HL-60/S4 treated with retinoic acid at 250 ng/mL for 4 days and 3 days (cell line): Measurements from ENCODE around the gene EPHA4.

ENCODE experiments used
- in situ Hi-C: fragments of 300-500 bp; cut with MboI; formaldehyde crosslinking; loops from 2 replicates; pipeline ENCODE4 v1.7.0; 2022; ENCODE audit warnings: low sequenced_read_pairs

The EPHA4 gene

DNA sequence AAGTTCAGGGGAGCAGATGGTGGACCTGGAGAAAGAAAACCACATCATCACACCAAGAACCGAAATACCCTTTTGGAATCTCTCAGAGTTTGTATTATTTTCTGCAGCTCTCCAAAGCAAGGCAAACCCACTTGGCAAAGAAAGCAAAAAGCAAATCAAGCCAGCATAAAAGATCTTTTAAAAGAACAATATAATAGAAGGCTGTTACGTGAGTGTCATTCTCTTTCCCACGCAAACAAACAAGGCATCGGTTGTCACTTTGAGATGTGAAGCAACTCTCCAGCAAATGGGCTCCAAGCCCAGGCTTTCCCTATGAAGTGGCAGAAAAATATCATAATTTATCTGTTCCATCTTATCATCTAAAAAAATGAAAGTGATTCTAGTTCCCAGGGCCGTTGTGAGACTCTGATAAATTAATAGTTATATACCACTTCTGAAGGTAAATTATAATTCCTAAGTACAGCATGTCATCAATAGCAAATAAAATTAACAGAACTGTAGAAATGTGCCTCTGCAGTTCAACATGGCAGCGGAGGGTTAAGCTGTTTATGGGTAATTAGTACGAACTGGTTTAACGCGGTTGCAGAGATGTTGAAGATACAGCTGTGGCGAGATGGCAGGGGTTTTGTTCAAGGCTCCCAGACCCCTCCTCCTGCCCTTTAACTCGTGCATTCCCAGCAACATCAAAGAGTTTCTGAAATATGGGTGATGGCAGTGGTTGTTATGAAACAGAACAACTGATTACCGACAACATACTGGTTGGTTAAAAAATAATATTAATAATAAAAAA, 89.2 kb downstream of the EPHA4 start:
- in situ Hi-C loops, result no loop called here

DNA sequence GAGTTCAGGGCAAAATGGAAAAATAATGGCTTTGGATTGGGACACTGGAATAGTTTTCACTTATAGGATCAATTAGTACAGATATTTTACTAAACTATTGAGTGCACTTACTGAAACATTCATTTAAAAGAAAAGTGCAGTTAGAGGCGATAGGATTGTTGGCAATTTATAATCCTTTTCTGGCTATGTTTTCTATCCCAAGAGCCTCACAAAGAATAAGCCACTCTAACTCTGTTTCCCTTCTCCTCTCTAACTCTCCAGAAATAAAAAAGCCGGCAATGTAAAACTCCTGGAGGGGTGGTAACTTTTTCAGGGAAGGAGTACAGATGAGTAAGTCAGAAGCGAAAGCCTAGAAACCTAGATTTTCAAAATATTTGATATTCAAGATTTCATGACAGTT, 91.3 kb downstream of the EPHA4 start:
- in situ Hi-C loops, result no loop called here

DNA sequence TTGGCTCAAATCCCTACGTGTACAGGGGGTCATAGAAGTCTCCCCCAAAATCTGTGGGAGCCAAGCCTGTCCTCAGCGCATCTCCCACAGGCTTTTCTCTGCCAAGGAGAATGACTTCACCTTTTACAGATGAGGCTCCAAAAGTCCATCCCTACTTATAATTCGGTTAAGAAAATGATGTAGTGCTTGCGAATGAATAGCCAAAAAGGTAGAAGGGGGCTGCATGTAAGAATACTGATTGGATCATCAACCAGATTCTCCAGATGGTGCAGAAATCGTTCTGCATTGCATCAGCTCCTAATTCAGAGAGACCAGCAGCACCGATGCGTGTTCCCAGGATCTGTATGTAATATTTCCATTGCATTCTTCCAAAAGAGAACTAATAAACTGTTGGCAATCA, 91.9 kb downstream of the EPHA4 start:
- in situ Hi-C loops, result no loop called here

DNA sequence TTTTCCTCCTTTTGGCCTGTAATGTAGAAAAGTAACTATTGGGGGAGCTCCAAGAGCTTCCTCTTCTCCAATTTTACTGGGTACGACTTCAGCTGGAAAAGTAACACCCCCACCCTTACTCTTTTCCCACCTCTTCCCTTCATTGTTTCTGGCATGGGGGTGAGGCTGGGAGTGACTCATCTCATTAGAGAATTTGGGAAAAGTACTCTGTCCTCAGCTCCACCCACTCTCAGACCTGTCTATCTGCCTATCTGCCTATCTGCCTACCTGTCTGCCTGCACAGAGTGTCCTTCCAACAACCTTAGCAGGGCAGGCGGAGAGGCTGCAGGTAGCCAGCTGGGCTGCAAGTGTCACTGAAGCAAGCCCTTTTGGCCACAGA, 93.6 kb downstream of the EPHA4 start:
- in situ Hi-C loops, result no loop called here

DNA sequence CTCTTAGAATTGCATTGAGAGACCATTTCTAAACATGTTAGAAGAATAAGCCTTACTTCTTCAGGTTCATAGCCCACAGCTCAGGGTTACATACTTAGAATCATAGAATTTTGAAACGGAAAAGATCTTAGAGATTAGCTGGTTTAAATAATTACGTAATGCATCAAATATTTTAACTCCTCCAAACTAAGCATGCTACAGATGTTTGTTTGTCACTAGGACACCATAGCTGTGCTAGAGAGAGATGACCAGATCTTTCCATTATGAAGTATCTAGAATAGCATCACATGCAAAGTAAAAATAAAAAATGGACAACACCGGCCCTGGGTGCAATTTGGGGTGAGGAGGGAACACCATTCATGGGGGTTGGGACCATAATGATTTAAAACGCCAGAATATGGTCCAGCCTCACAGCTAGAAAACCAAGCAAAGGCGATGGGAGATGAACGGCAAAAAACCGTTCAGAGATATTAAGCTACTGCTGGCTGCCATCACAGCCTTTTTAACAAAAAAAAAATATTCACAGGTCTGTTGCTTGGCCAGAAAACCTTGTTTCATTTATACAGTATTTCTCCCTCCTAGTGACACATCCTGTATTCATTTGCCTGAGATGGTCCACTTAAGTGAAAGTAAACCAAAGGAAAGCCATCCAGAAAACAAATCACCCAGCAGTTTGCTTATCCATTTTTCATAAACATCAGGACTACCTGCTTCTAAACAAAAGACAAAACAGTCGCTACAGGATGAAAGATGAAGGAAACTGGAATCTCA, 94.2 kb downstream of the EPHA4 start:
- in situ Hi-C loops, result no loop called here

DNA sequence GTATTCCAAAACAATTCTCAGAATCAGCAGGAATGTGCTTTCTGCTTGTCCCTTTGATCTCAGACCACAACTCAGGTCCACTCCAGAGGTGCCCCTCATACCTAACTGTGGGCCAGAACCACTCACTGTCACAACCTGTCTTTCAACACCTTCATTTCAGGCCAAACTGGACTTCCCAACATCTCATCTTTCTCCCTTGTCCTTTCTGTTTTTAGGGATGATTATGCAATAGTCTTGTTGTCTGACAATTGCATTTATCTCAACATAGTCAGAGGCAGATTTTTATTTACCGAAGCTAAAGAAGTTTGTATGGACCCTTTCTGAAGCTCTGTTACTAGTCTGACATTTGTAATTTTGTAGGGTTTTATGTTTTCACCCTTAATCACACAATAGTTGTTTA, 95.9 kb downstream of the EPHA4 start:
- in situ Hi-C loops, result no loop called here

DNA sequence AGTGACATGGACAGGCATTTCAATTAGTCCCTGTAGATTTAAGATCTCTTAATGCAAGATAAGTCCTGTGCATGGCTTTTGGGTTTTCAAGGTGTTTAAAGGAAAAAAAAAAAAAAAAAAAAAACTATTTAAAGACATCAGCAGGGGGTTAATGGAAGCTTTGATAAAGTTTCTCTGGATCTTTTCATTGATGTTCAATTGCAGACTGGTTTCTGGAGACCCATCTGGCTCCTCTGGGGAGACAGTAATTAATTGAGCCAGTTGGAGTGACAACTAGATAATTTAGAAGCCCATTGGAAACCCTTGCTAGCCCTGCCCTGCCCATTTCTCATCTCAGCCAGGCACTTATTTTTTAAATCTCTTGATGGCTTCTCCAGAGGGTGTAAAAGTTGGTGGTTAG, 98.7 kb downstream of the EPHA4 start:
- in situ Hi-C loops, result no loop called here

DNA sequence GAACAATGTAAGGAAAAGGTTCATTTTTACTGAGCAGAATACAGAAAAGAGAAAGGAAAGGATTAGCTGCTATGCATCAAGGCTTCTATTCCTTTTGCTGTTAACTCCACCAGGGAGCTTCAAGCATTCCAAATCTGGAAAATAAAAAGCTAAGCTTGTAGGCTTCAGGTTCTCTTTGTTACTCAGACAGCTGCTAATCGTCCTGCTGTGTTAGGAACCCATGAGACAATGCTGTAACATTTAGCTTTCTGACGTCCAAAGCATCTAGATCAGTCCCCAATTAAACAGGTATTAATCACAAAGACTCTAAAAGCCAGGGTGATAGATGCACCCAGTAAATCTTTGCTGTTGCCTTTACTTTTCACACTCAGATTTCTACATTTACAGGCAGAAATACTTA, 103.8 kb downstream of the EPHA4 start:
- in situ Hi-C loops, result no loop called here

DNA sequence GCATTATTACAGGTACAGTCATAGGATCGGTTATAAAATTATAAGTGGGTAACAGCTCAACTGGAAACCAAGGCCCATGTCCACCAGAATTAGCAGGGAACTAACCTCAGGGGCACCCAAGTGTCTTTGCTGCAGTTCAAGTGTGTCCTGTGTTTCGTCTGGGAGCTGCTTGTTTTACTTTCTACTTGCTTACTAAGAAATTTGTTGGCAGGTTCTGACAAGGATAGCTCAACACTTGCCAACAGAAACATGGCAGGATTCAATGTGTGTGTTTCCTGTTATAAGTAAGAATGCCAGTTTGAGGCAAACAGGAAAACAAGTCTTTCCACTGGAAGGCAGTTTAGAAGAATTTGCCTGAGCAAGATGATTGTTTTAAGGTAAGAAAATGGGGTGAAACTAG, 104.5 kb downstream of the EPHA4 start:
- in situ Hi-C loops, result no loop called here

DNA sequence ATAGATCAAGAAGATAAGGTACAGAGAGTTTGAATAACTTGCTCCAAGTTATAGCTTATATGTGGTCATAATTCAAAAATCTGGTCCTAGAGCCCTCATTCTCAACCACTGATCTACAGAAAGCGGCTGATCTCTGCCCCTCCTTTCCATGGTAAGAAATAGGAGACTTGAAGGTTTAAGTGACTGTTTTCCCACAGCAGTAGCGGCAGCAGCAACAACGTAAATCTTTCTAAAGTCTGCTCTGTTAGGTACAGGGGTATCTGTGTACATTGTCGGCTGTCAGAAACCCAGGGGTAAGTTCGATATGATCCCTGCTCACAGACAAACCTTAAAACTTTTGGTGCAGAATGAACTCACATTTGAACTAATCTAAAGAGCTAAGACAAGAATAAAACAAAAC, 105.4 kb downstream of the EPHA4 start:
- in situ Hi-C loops, result no loop called here

DNA sequence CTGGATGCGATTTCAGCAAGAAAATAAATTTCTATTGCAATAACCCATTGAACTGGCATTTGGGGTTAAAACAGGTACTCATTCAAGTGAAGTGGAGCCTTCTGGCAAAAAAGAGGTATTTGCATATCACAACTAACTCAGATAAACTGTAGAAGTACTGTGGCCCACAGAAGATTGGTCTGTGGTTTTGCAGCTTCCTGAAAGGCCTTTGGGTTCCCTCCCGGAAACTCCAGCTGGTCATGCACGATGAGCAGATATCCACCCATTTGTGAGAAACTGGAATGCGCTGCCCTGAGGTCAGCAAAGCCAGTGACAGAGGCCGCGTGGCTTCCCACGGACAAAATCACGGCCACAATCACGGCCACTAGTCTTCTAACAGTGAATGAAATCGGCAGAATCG, 106.3 kb downstream of the EPHA4 start:
- in situ Hi-C loops, result no loop called here

DNA sequence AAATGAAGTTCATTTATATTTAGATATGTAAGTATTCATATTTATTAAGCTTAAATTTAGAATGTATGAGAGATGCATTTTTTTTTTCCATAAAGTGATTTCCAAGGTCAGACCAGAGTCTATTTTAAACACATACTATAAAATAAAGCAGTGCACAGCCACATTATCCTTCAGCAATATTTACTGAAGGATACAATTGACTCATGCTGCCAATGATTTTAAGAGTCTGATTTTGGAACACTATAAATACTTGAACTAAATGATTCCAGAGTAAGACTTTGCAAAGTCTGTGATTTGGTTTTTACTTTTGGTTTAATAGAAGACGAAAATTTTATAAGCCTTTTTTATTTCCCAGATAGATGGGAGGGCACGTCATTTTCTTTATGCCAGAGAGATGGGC, 107.1 kb downstream of the EPHA4 start:
- in situ Hi-C loops, result no loop called here

DNA sequence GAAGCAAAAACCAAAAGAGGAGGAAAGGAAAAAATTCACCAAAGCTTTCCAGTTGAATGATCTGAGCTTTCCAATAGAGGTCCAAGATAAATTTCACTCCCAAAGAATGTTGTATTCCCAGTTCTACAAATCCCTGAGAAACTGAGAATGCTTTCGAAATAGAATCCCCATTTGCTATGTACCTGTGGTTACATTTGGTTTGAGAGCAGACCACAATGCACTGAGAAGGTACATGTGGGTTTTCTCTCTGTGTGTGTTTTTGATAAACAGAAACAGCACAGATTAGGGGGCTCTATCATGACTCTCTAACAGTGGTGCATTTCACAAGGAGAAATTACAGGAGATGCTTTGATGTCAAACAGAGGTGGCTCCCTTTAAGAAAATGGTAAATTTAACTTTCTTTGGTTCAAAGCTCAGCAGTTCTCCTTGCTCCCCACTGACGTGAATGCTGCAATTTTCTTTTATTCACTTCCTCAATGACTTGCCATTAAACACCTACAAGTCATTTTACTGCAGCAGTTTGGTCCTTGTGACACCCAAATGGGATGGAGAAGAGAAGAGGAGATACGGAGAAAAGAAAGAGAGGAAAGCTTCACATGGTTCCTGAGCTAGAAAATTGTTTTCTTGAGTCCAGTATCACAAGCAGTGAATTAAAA, 108.7 kb downstream of the EPHA4 start:
- in situ Hi-C loops, result no loop called here

DNA sequence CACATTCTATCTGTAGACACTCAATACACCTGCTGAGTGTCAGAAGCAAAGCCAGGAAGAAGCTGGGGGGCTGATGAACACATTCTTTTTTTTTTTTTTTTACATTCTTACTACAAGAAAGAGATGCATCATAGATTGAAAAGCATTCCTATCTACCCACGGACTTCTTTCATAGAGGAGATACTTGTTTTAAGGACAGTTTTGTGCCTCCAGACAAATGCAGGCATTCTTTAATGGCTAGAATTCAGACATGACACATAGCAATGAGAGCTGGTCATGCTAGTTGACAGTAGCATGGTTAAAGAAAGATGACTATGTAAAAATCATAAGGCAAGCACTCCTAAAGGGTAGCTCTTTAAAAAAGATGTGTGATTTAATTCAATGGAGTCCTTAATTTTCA, 110.2 kb downstream of the EPHA4 start:
- in situ Hi-C loops, result no loop called here

DNA sequence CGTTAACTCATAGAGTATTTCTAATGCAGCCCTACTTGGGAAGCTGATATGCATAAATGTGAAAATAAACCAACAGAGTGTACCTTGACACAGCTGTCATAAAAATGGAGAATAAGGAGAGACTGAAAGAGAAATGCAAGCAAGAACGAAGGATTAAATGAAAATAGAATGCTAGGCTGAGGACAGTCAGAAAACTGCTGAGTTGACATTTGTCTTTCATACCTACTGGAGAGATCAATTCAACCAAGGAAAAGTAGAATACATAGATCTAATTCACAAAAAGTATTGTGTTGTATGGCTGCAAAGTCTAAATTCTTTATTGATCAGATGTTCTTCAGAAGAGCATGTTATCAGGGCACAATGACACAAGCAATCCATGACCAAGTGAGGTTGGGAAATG, 112.0 kb downstream of the EPHA4 start:
- in situ Hi-C loops, result no loop called here

DNA sequence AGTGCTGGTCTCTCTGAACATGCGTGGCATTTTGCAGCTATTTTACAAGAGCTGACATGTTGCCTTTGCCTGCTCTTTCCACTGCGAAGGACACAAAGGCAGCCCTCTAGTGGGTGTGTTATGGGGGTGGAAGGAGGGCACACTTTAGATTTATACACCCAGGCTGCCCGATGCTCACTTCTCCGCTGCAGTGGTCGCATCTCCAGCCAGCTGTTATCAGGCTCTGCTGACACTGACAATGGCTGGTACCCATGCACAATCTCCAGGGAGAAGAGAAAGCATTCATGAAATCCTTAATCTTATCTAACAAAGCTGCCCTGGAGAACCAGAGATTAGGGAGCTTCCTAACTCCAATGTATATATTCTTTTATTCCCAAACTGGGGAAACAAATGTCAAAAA, 113.5 kb downstream of the EPHA4 start:
- in situ Hi-C loops, result no loop called here

DNA sequence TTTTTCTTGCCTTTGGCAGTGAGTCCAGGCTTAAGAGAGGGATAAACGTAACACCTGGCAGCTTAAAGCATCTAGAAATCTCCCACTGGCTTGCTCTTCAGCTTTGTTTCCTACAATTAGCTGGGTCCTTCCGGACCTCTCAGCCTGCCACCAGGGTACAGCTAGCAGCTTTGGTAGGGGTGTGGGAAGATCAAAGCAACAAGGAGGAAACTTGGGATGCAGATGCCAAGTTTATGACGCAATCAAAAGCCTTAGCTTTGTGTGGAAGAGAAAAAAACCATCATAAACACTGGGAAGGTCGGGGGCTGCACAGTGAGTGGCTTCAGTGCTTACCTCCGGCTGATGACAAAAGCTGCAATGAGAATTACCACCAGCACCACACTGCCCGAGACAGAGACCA, 116.9 kb downstream of the EPHA4 start:
- in situ Hi-C loops, result no loop called here

DNA sequence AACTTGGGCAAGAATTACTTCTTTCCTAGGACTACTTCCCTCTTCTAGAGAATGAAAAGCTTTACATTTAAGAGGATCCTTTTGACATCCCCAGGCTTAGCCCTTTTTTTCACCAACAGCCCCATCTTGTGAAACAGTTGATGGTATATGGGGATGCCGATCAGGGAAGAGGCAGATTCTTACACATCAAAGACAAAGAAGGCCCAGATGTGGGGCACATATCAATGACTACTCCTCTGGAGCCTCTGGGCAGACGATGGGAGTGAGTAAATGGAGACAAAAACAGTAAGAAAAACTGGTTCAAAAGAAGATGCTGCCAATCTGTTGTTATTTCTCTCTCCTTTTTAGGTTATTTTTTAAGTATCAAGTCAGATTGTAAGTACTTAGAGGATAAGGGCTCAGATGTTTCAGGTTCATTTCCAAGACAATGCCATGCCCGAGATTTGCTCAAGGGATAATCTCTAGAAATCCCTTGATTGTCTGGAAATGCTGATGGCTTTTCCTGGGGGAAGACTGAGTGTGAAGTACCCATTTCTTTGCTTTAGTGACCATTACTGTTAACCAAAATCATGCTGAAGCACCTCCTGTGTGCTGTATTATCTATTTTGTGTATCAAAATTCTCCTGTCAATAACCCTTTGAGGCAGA, 117.5 kb downstream of the EPHA4 start:
- in situ Hi-C loops, result no loop called here

DNA sequence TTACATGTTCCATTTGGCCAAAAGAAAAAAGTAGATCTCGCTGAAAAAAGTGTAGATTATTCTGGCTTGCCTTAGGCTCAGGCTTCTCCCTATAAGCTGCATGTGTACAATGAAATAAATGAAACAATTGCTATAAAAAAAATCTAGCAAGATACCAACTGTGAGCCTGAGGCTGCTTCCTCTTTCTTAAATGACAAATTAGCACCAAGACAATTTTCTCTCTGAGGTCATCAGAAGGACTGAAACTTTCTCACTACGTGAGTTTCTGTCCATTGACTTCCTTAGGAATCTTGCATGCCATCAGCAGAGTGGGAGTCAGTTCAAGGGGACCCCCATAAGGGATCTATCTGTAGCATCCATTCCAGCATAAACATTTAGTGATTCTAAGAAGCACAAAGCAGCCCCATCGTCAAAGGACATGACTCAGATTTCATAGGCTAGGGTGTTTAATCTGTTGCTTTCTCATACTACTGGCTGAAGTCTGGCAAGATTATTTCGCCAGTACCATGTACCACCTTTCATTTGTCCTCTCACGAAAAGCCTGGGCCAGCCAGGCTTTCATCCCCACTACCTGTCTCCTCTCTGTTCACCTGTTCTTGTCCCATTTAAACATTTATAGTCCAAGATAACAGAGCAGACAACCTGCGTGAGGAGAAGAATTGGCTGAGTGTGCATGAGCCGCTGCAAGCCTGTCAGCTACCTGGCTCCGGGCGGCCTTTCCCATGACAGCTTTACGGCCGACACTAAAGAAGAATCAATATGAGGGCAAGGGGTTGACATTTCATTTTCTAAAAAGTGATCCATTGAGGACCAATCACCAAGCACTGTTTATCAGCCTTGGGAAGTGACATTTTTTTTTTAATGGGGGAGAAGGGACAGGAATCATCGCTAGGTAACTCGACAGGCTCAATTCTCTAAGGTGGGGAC, 120.0 kb downstream of the EPHA4 start:
- in situ Hi-C loops, result no loop called here

DNA sequence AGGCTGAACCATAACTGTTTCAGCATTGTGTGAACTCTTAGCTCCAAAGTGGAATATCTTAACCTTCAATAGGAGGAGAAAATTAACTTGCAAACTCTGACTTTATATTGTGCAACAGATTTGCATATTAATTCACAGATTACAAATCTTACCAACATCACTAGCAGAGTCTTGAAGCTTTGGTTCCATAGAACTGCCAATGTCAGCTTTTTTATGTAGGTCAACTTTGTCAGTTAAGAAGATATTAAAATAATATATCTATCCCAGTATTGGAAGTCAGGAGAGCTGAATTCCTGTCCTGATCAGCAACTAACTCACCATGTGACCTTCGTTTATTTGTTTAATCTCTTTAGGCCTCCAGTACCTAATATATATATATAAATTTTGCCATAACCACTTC, 121.8 kb downstream of the EPHA4 start:
- in situ Hi-C loops, result no loop called here

DNA sequence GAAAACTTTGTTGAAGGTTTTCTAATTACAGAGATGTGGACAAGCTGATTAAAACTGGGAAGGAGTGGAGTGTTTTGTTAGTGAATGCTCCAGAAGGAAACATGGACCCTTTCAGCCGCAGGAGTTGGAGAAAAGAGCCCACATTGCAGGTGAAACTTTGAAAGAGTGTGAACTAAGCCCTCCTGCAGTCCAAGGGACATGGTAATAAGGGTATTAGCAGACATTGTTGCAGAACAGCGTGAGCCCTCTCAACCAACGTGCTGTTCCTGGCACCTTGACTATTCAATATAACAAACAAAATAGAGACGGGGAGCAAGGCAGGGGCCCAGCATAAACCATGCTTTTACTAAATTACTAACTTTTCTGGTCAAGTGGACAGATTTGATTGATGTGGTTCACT, 122.7 kb downstream of the EPHA4 start:
- in situ Hi-C loops, result no loop called here
